DOHH2 (cell line): ENCODE measurements around the gene PDGFB.

Source experiments
- H3F3A ChIP-seq: fragments of 200-600 bp; sonication (generic), shearing (Covaris generic); 2 replicates; pipeline ENCODE4 v1.6.0; 2016; ENCODE audit warnings: antibody characterized with exemption, mild to moderate bottlenecking; ENCODE audit not compliant: control insufficient read depth, insufficient read depth
- H3K27ac ChIP-seq: fragments of 200-600 bp; sonication (generic); 2 replicates; pipeline ENCODE4 v1.5.1; 2014; ENCODE audit warnings: low read depth, mild to moderate bottlenecking, low read length, moderate library complexity
- H3K27me3 ChIP-seq: fragments of 200-600 bp; sonication (generic); 2 replicates; pipeline ENCODE4 v1.6.1; 2014; ENCODE audit warnings: mild to moderate bottlenecking, low read length, mixed read lengths; ENCODE audit not compliant: control insufficient read depth
- H3K36me3 ChIP-seq: fragments of 200-600 bp; sonication (generic); 2 replicates; pipeline ENCODE4 v1.6.1; 2014; ENCODE audit warnings: mild to moderate bottlenecking, low read length, moderate library complexity, mixed read lengths; ENCODE audit not compliant: control insufficient read depth
- H3K4me1 ChIP-seq: fragments of 200-600 bp; sonication (generic); 2 replicates; pipeline ENCODE4 v1.6.1; 2014; ENCODE audit warnings: mild to moderate bottlenecking, low read length, mixed read lengths; ENCODE audit not compliant: control insufficient read depth
- H3K4me2 ChIP-seq: fragments of 200-600 bp; sonication (generic); 2 replicates; pipeline ENCODE4 v1.6.0; 2014; ENCODE audit warnings: mild to moderate bottlenecking, low read length, moderate library complexity
- H3K4me3 ChIP-seq: fragments of 200-600 bp; sonication (generic); 2 replicates; pipeline ENCODE4 v1.5.1; 2014; ENCODE audit warnings: mild to moderate bottlenecking, low read length, mixed read lengths
- H3K79me2 ChIP-seq: fragments of 200-600 bp; sonication (generic); 2 replicates; pipeline ENCODE4 v1.6.1; 2014; ENCODE audit warnings: mild to moderate bottlenecking, low read length, mixed read lengths; ENCODE audit not compliant: control insufficient read depth
- H3K9me2 ChIP-seq: fragments of 200-600 bp; sonication (generic); replicated peaks from 2 replicates; pipeline ENCODE4 v1.6.1; 2014; ENCODE audit warnings: mild to moderate bottlenecking, low read length, mixed read lengths; ENCODE audit not compliant: control insufficient read depth
- H3K9me3 ChIP-seq: fragments of 200-600 bp; sonication (generic); 2 replicates; pipeline ENCODE4 v1.6.1; 2014; ENCODE audit warnings: antibody characterized with exemption, low read length, mixed read lengths; ENCODE audit not compliant: control insufficient read depth, insufficient read depth
- H4K20me1 ChIP-seq: fragments of 200-600 bp; sonication (generic); 2 replicates; pipeline ENCODE4 v1.6.0; 2014; ENCODE audit warnings: low read depth, mild to moderate bottlenecking, antibody characterized with exemption, low read length, moderate library complexity; ENCODE audit not compliant: control insufficient read depth, insufficient read depth
- CTCF ChIP-seq: fragments of 200-600 bp; sonication (generic); IDR thresholded peaks from one replicate; pipeline ENCODE4 v1.5.1; 2014; ENCODE audit warnings: antibody characterized with exemption, mild to moderate bottlenecking, low read depth, low read length; ENCODE audit not compliant: poor library complexity, severe bottlenecking
- EZH2phosphoT487 ChIP-seq: fragments of 200-600 bp; sonication (generic); IDR thresholded peaks from 2 replicates; pipeline ENCODE4 v1.6.1; 2017; ENCODE audit warnings: borderline replicate concordance, mild to moderate bottlenecking, antibody characterized with exemption, low read length, moderate library complexity, mixed read lengths

PDGFB gene

GRCh38 chr22:39287076-39287725 lies 42.4 kb upstream of the PDGFB start:
- H3K27me3 ChIP-seq = peaks cover 8% of the 10 kb centered on the region
- TF ChIP-seq EZH2phosphoT487 (no peak), CTCF (peak; percentile 16)
- H3K4me3 ChIP-seq = no peak overlapping the region
- H3F3A ChIP-seq = no peaks in the 10 kb centered on the region
- H3K9me3 ChIP-seq = no peaks in the 10 kb centered on the region
- peaks cover 11% of the 10 kb centered on the region for H3K4me1 ChIP-seq
- no peaks in the 10 kb centered on the region for H3K9me2 ChIP-seq
- H3K79me2 ChIP-seq = no peaks in the 10 kb centered on the region
- H3K27ac ChIP-seq = no peak overlapping the region
- H3K36me3 ChIP-seq = no peaks in the 10 kb centered on the region
- H3K4me2 ChIP-seq = no peak overlapping the region; the same call in 1 of the 2 replicates
- no peaks in the 10 kb centered on the region for H4K20me1 ChIP-seq

- no peaks in the 10 kb centered on the region for H3F3A ChIP-seq
- H3K9me3 ChIP-seq = no peaks in the 10 kb centered on the region
- H3K4me2 ChIP-seq = no peak overlapping the region
- peaks cover 8% of the 10 kb centered on the region for H3K27me3 ChIP-seq
- H4K20me1 ChIP-seq = no peaks in the 10 kb centered on the region
- H3K36me3 ChIP-seq = no peaks in the 10 kb centered on the region
- H3K9me2 ChIP-seq = no peaks in the 10 kb centered on the region
- no peak overlapping the region for H3K4me3 ChIP-seq
- TF ChIP-seq EZH2phosphoT487 (no peak), CTCF (no peak)
- peaks cover 19% of the 10 kb centered on the region for H3K4me1 ChIP-seq
- no peaks in the 10 kb centered on the region for H3K79me2 ChIP-seq
- no peak overlapping the region for H3K27ac ChIP-seq
Measured at GRCh38 chr22:39284983-39285382, 40.2 kb upstream of the PDGFB start.

GRCh38 chr22:39284142-39284980 lies 39.6 kb upstream of the PDGFB start:
- Histone ChIP-seq H3K9me2 (no peaks in the 10 kb centered on the region), H3K4me3 (no peak overlapping the region), H3K9me3 (no peaks in the 10 kb centered on the region), H3K27ac (no peak overlapping the region), H4K20me1 (no peaks in the 10 kb centered on the region), H3K79me2 (no peaks in the 10 kb centered on the region), H3K4me1 (peaks cover 19% of the 10 kb centered on the region), H3K27me3 (peaks cover 8% of the 10 kb centered on the region), H3K4me2 (no peak overlapping the region), H3K36me3 (no peaks in the 10 kb centered on the region), H3F3A (no peaks in the 10 kb centered on the region)
- TF ChIP-seq EZH2phosphoT487 = no peak
- no peak for TF ChIP-seq CTCF
